Measurements from ENCODE around the gene TCTN1.

TCTN1 gene

GRCh38 chr12:110613771-110614684, at the start of gene TCTN1:
Gene TCTN1 (plus strand): TSS chr12:110614129. CDS start chr12:110614183, 54 bp downstream.
- no peak for TF ChIP-seq CTCF (IDR thresholded peaks at IDR 0.05)

- no peak for TF ChIP-seq CTCF (IDR thresholded peaks at IDR 0.05)
These were observed 49.4 kb upstream of the TCTN1 start for GRCh38 chr12:110564471-110564991.

GRCh38 chr12:110565894-110566871, 47.7 kb upstream of the TCTN1 start:
- TF ChIP-seq CTCF (IDR thresholded peaks at IDR 0.05) = no peak

- TF ChIP-seq CTCF (IDR thresholded peaks at IDR 0.05) = no peak
These were observed 46.9 kb upstream of the TCTN1 start for GRCh38 chr12:110566993-110567392.

GRCh38 chr12:110568752-110569151, 45.2 kb upstream of the TCTN1 start:
- no peak for TF ChIP-seq CTCF (IDR thresholded peaks at IDR 0.05)

GRCh38 chr12:110574044-110574443, 39.9 kb upstream of the TCTN1 start:
- no peak for TF ChIP-seq CTCF (IDR thresholded peaks at IDR 0.05)

GRCh38 chr12:110575326-110575725, 38.6 kb upstream of the TCTN1 start:
- no peak for TF ChIP-seq CTCF (IDR thresholded peaks at IDR 0.05)

Measured in LNCAP (cell line).